ENCODE results near the gene RAVER1. TPM values are rescaled to one million over a fixed set of nuclear protein-coding genes. Genes with fewer than 3 reads are reported as not detected.

Gene RAVER1
- total and polyA plus RNA-seq, 10 of the 15 experiments (the other 5 are each of a cell fraction or from before 2014, with no cell fraction given), result 0.03 to 87.0 (median 12.1) TPM

DNA sequence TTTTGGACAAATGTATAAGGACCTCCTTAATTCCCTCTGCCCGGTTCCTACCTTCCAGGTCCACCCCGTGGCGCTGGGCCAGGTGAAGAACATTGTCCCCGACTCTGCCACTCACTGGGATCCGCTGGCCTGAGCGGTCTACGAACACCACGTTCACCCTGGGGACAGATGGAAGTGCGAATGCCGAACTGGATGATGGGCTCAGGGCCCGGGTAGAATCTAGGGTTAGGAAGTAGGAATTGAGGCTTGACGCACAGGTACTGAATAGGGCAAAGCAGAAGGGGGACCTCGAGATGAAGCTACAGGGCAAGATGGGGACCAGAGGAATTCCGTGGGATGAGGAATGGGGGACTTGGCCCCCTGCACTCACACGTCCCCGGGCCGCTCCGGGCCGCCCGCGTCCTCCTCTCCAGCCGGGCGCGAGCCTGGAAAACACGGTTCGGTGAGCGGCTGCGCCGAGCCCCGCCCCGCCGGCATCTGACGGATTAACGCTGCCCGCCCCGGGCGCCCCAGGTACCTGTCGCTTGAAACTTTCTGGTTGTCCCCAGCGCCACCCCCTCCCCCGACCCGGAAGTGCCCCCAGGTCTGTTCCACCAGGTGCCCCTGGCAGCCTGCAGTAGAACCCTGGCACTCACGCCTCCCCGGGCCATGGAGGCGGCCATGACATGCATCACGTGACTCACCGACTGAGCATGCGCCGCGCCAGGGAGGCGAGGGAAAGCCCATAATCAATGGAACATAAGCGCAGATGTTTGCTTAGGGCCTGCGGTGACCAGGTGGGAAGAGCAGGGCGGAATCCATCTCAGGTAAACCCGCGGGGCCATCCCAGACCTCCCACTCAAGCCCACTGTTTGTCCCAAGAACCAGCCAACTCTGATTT is 17.8 kb downstream of the RAVER1 start, which contains the start of gene FDX2:
Gene FDX2, minus strand, starts transcription at position 681 of the 880 bp plus-strand sequence. Its CDS starts 19 bp downstream, at position 662.
- peak within 1 kb of the TSS; percentile 88 for H3K4me3 ChIP-seq
- no peaks in the 10 kb centered on the region for H3K9me3 ChIP-seq (replicated peaks; ENCODE audit: control insufficient read depth, insufficient read depth, low read length)
- ATAC-seq, result peak; percentile 97
- H3K27ac ChIP-seq (ENCODE audit: control insufficient read depth, insufficient read depth), result peak within 1 kb of the TSS; percentile 46
- FAIRE-seq, result peak; percentile 98
- DNase-seq (ENCODE audit: low read depth, low spot score), result peak; percentile 51
- peaks cover 5% of the 10 kb centered on the region for H3K4me1 ChIP-seq (ENCODE audit: control insufficient read depth, insufficient read depth, low read length)
- peak within 1 kb of the TSS; percentile 82 for H2AFZ ChIP-seq (ENCODE audit: control insufficient read depth, low read depth, low read length)
- WGBS (ENCODE audit: insufficient coverage, insufficient replicate concordance, low lambda C conversion rate, missing lambda C conversion rate), result 5% methylated on average over 45 of the region's 55 CpGs
- CTCF ChIA-PET, result interaction anchor here (0.6 to 1.5 kb wide), 3 partner anchors 23 to 74 kb away, joined by 3 to 5 read pairs (median 4); no protein-coding TSS in a partner anchor
- intact Hi-C loops (cut with micrococcal nuclease; ENCODE audit: unreplicated experiment), result no loop called here
- TSS peak; percentile 50 for BruUV-seq (replicated peaks)
- peaks cover 0 to 17% of the 10 kb centered on the region in 2 experiments; a peak in 3 of 4 replicates for H3K36me3 ChIP-seq (ENCODE audit: control insufficient read depth in 2 of 2, insufficient read depth in 2 of 2, low read length in 1 of 2)
- peak within 1 kb of the TSS; percentile 92 for H3K4me2 ChIP-seq (ENCODE audit: control insufficient read depth, insufficient read depth)
- POLR2A ChIA-PET, result interaction anchor here (0.5 to 2.2 kb wide), 3 partner anchors 26 to 344 kb away, joined by 3 to 7 read pairs (median 3); partner anchors contain the start of genes ICAM1 and ICAM5
- H4K20me1 ChIP-seq (ENCODE audit: control insufficient read depth, insufficient read depth), result no peaks in the 10 kb centered on the region
- RAD21 ChIA-PET (ENCODE audit: unreplicated experiment), result interaction anchor here (0.6 to 1.1 kb wide), 2 partner anchors 29 to 37 kb away, joined by 3 read pairs; partner anchors contain the start of gene ICAM4
- SMC1A ChIA-PET (ENCODE audit: uncharacterized antibody, unreplicated experiment), result interaction anchor here (1.5 kb wide), 1 partner anchor 45 kb away, joined by 6 read pairs; the partner anchor contains the start of gene ICAM1
- peak within 1 kb of the TSS; percentile 63 for H3K9ac ChIP-seq (ENCODE audit: control insufficient read depth, insufficient read depth, low read length)
- H3K79me2 ChIP-seq (ENCODE audit: control insufficient read depth, insufficient read depth, low read length), result peaks cover 6% of the 10 kb centered on the region
- no peaks in the 10 kb centered on the region for H3K27me3 ChIP-seq (replicated peaks in 1 of 2; ENCODE audit: control insufficient read depth in 2 of 2, insufficient read depth in 2 of 2, low read length in 1 of 2)
- in situ Hi-C loops (cut with MboI), result no loop called here
- TF ChIP-seq CHD4 (IDR thresholded peaks at IDR 0.05) (no peak), ZNF207 (IDR thresholded peaks at IDR 0.05; ENCODE audit: borderline replicate concordance) (no peak), MAX (IDR thresholded peaks at IDR 0.05; ENCODE audit: low read depth, low read length) (peak; percentile 99), SPI1 (IDR thresholded peaks at IDR 0.05; ENCODE audit: borderline replicate concordance, insufficient read depth, low read depth, low read length) (no peak), NFYB (IDR thresholded peaks at IDR 0.05; ENCODE audit: insufficient read depth, low read depth, low read length) (no peak), HCFC1 (IDR thresholded peaks at IDR 0.05; ENCODE audit: low read length) (peak; percentile 61), E4F1 (IDR thresholded peaks at IDR 0.05; ENCODE audit: borderline replicate concordance, partially characterized antibody) (no peak), BHLHE40 (IDR thresholded peaks at IDR 0.05; ENCODE audit: borderline replicate concordance in 1 of 2, low read depth in 2 of 2, low read length in 1 of 2) (peak; percentile 82 to 96), SMARCA5 (IDR thresholded peaks at IDR 0.05) (no peak), IKZF1 (conservative IDR thresholded peaks at IDR 0.05) (peak; percentile 68), KLF5 (IDR thresholded peaks at IDR 0.05; ENCODE audit: partially characterized antibody) (no peak), PKNOX1 (IDR thresholded peaks at IDR 0.05) (0 out of 2 replicates have a peak, but pooled peaks have one; percentile 25), SMAD5 (IDR thresholded peaks at IDR 0.05; ENCODE audit: low read depth) (peak; percentile 70; the same call in 1 of the 2 replicates), POLR2AphosphoS2 (IDR thresholded peaks at IDR 0.05; ENCODE audit: low read depth, low read length) (peak; percentile 90; the same call in 1 of the 2 replicates), HDAC6 (IDR thresholded peaks at IDR 0.05; ENCODE audit: unreplicated experiment) (no peak), HDGF (IDR thresholded peaks at IDR 0.05) (no peak)
- TF ChIP-seq, protein P1, sequence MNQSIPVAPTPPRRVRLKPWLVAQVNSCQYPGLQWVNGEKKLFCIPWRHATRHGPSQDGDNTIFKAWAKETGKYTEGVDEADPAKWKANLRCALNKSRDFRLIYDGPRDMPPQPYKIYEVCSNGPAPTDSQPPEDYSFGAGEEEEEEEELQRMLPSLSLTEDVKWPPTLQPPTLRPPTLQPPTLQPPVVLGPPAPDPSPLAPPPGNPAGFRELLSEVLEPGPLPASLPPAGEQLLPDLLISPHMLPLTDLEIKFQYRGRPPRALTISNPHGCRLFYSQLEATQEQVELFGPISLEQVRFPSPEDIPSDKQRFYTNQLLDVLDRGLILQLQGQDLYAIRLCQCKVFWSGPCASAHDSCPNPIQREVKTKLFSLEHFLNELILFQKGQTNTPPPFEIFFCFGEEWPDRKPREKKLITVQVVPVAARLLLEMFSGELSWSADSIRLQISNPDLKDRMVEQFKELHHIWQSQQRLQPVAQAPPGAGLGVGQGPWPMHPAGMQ (IDR thresholded peaks at IDR 0.05; ENCODE audit: borderline replicate concordance), result no peak

Data from GM12878 (cell line).